Neural progenitor cell (in vitro differentiated cells): ENCODE data around the gene POLR1G. TPM values are rescaled to one million over a fixed set of nuclear protein-coding genes. Genes with fewer than 3 reads are reported as not detected.

Source experiments
- DNase-seq: peaks from one replicate; pipeline ENCODE4 v3.0.0-alpha.2; 2016; ENCODE audit warnings: low spot score
- H2AFZ ChIP-seq: fragments of 200-600 bp; sonication (generic); replicated peaks from 2 replicates; pipeline ENCODE4 v1.6.1; 2016; ENCODE audit warnings: antibody characterized with exemption
- H3F3A ChIP-seq: fragments of 200-600 bp; sonication (generic); 2 replicates; pipeline ENCODE4 v1.6.1; 2016; ENCODE audit warnings: antibody characterized with exemption, low read depth
- H3K27ac ChIP-seq: fragments of 200-600 bp; sonication (generic); 2 replicates; pipeline ENCODE4 v1.5.1; 2016; ENCODE audit warnings: mild to moderate bottlenecking
- H3K27me3 ChIP-seq: fragments of 200-600 bp; sonication (generic); 2 replicates; pipeline ENCODE4 v1.6.1; 2016; ENCODE audit warnings: mild to moderate bottlenecking, moderate library complexity
- H3K36me3 ChIP-seq: fragments of 200-600 bp; sonication (generic); 2 replicates; pipeline ENCODE4 v1.5.1; 2016
- H3K4me1 ChIP-seq: fragments of 200-600 bp; sonication (generic); 2 replicates; pipeline ENCODE4 v1.6.1; 2016; ENCODE audit warnings: mixed run types
- H3K4me2 ChIP-seq: fragments of 200-600 bp; sonication (generic); 2 replicates; pipeline ENCODE4 v1.6.1; 2016
- H3K4me3 ChIP-seq: fragments of 200-600 bp; sonication (generic); 2 replicates; pipeline ENCODE4 v1.5.1; 2016
- H3K79me2 ChIP-seq: fragments of 200-600 bp; sonication (generic); 2 replicates; pipeline ENCODE4 v1.6.1; 2016; ENCODE audit warnings: low read depth
- H3K9ac ChIP-seq: fragments of 200-600 bp; sonication (generic); 2 replicates; pipeline ENCODE4 v1.6.1; 2016
- H3K9me3 ChIP-seq: fragments of 200-600 bp; sonication (generic); 2 replicates; pipeline ENCODE4 v1.5.1; 2016; ENCODE audit warnings: low read depth
- H4K20me1 ChIP-seq: fragments of 200-600 bp; sonication (generic); 2 replicates; pipeline ENCODE4 v1.6.1; 2016; ENCODE audit warnings: low read depth
- H3K27ac Mint-ChIP-seq: 3 replicates; pipeline ENCODE4 v1.8.0; 2021; ENCODE audit warnings: mixed read lengths
- H3K27me3 Mint-ChIP-seq: 2 replicates; pipeline ENCODE4 v1.8.0; 2022; ENCODE audit warnings: low read depth, mild to moderate bottlenecking, inconsistent platforms, moderate library complexity, mixed read lengths; ENCODE audit not compliant: insufficient read depth
- H3K36me3 Mint-ChIP-seq: 3 replicates; pipeline ENCODE4 v1.8.0; 2021; ENCODE audit warnings: mixed read lengths
- H3K4me1 Mint-ChIP-seq: 3 replicates; pipeline ENCODE4 v1.8.0; 2021; ENCODE audit warnings: mixed read lengths
- H3K4me3 Mint-ChIP-seq: 3 replicates; pipeline ENCODE4 v1.8.0; 2021; ENCODE audit warnings: mild to moderate bottlenecking, moderate library complexity, mixed read lengths
- H3K9me3 Mint-ChIP-seq: 3 replicates; pipeline ENCODE4 v1.8.0; 2020; ENCODE audit warnings: mixed read lengths
- CTCF ChIP-seq: fragments of 200-600 bp; sonication (generic); IDR thresholded peaks from 2 replicates; pipeline ENCODE4 v1.5.1; 2017; ENCODE audit warnings: antibody characterized with exemption, mild to moderate bottlenecking
- EZH2 ChIP-seq: fragments of 200-600 bp; sonication (generic); IDR thresholded peaks from 2 replicates; pipeline ENCODE4 v1.6.1; 2017; ENCODE audit warnings: antibody characterized with exemption, mild to moderate bottlenecking, moderate library complexity
- EZH2phosphoT487 ChIP-seq: fragments of 200-600 bp; sonication (generic); IDR thresholded peaks from 2 replicates; pipeline ENCODE4 v1.6.1; 2017; ENCODE audit warnings: antibody characterized with exemption
- total RNA-seq: library from RNA; depleted of rRNA; stranded (reverse); fragments of >200 nt; gene quantifications from 2 replicates; pipeline ENCODE4 v1.2.3, GENCODE V29; 2015; ENCODE audit warnings: low replicate concordance

POLR1G gene
- total RNA-seq, 1 donor from 2014 or later = 6.8 TPM

- H3K4me3 Mint-ChIP-seq = peak overlapping the region; percentile 90
- H3K9me3 Mint-ChIP-seq = no peaks in the 10 kb centered on the region
- no peaks in the 10 kb centered on the region for H4K20me1 ChIP-seq
- H3K36me3 Mint-ChIP-seq = no peaks in the 10 kb centered on the region
- peak; percentile 55 for DNase-seq
- H3K4me2 ChIP-seq = peak overlapping the region; percentile 97
- no peaks in the 10 kb centered on the region for H3K9me3 ChIP-seq
- TF ChIP-seq EZH2phosphoT487 (no peak), EZH2 (no peak), CTCF (no peak)
- H3K79me2 ChIP-seq = no peaks in the 10 kb centered on the region
- peak overlapping the region; percentile 60 for H3K27ac Mint-ChIP-seq
- no peak overlapping the region for H3K9ac ChIP-seq
- H3K27ac ChIP-seq = no peak overlapping the region
- H3K27me3 ChIP-seq = peaks cover 9% of the 10 kb centered on the region
- H3K4me1 Mint-ChIP-seq = peaks cover 45% of the 10 kb centered on the region
- H3K4me3 ChIP-seq = peak overlapping the region; percentile 66
- peaks cover 62% of the 10 kb centered on the region for H3F3A ChIP-seq
- H3K4me1 ChIP-seq = peaks cover 11% of the 10 kb centered on the region
- no peaks in the 10 kb centered on the region for H3K36me3 ChIP-seq
- H2AFZ ChIP-seq = no peak overlapping the region
- H3K27me3 Mint-ChIP-seq = peaks cover 18% of the 10 kb centered on the region
Observed at GRCh38 chr19:45442778-45443461, 36.5 kb downstream of the POLR1G start.

GRCh38 chr19:45443462-45444317 is 37.2 kb downstream of the POLR1G start:
- Histone ChIP-seq H3K27ac (peak overlapping the region; percentile 56), H3K27me3 (peaks cover 9% of the 10 kb centered on the region), H3K4me1 (peaks cover 11% of the 10 kb centered on the region), H3K79me2 (no peaks in the 10 kb centered on the region), H4K20me1 (no peaks in the 10 kb centered on the region), H3K9me3 (no peaks in the 10 kb centered on the region), H3F3A (peaks cover 62% of the 10 kb centered on the region), H3K4me2 (peak overlapping the region; percentile 97), H3K9ac (peak overlapping the region; percentile 35), H3K4me3 (peak overlapping the region; percentile 66), H3K36me3 (no peaks in the 10 kb centered on the region), H2AFZ (no peak overlapping the region)
- Mint-ChIP-seq H3K4me1 (peaks cover 49% of the 10 kb centered on the region), H3K27ac (peak overlapping the region; percentile 99), H3K36me3 (no peaks in the 10 kb centered on the region), H3K27me3 (peaks cover 22% of the 10 kb centered on the region), H3K9me3 (no peaks in the 10 kb centered on the region), H3K4me3 (peak overlapping the region; percentile 90)
- peak; percentile 98 for DNase-seq
- TF ChIP-seq EZH2phosphoT487 = no peak
- TF ChIP-seq EZH2 = no peak
- TF ChIP-seq CTCF = no peak

GRCh38 chr19:45444318-45445041 is 38.0 kb downstream of the POLR1G start:
- Histone ChIP-seq H3K4me1 (peaks cover 11% of the 10 kb centered on the region), H3K9ac (no peak overlapping the region), H3K27me3 (peaks cover 10% of the 10 kb centered on the region), H2AFZ (peak overlapping the region; percentile 58), H3K27ac (no peak overlapping the region), H3F3A (peaks cover 63% of the 10 kb centered on the region), H3K4me3 (peak overlapping the region; percentile 66), H3K79me2 (no peaks in the 10 kb centered on the region), H4K20me1 (no peaks in the 10 kb centered on the region), H3K4me2 (peak overlapping the region; percentile 97), H3K9me3 (no peaks in the 10 kb centered on the region), H3K36me3 (no peaks in the 10 kb centered on the region)
- Mint-ChIP-seq H3K36me3 (no peaks in the 10 kb centered on the region), H3K4me1 (peaks cover 53% of the 10 kb centered on the region), H3K27ac (peak overlapping the region; percentile 84), H3K9me3 (no peaks in the 10 kb centered on the region), H3K4me3 (peak overlapping the region; percentile 54), H3K27me3 (peaks cover 19% of the 10 kb centered on the region)
- no peak for TF ChIP-seq EZH2
- TF ChIP-seq EZH2phosphoT487 = no peak
- no peak for TF ChIP-seq CTCF
- DNase-seq = peak; percentile 96
